Fibroblast of villous mesenchyme (primary cell): ENCODE measurements around the gene ADCY7. TPM values are rescaled to one million over a fixed set of nuclear protein-coding genes. Genes with fewer than 3 reads are reported as not detected.

Experiments used
- DNase-seq: peaks from one replicate; pipeline ENCODE4 v3.0.0-alpha.2; 2010; ENCODE audit warnings: low read depth
- H3K4me3 ChIP-seq: 2 replicates; pipeline ENCODE4 v1.5.1; 2011; ENCODE audit warnings: low read depth, mild to moderate bottlenecking, low read length
- total RNA-seq: library from RNA; depleted of rRNA; stranded (reverse); fragments of >200 nt; gene quantifications from 2 replicates; pipeline ENCODE4 v1.2.3, GENCODE V29; 2012
- TF ChIP-seq, protein P1 (sequence below): IDR thresholded peaks from 2 replicates; pipeline ENCODE4 v1.5.1; 2012; ENCODE audit warnings: low read depth, mild to moderate bottlenecking, low read length; ENCODE audit not compliant: insufficient read depth

Gene ADCY7
- total RNA-seq, 1 donor, result 44.9 TPM

DNA sequence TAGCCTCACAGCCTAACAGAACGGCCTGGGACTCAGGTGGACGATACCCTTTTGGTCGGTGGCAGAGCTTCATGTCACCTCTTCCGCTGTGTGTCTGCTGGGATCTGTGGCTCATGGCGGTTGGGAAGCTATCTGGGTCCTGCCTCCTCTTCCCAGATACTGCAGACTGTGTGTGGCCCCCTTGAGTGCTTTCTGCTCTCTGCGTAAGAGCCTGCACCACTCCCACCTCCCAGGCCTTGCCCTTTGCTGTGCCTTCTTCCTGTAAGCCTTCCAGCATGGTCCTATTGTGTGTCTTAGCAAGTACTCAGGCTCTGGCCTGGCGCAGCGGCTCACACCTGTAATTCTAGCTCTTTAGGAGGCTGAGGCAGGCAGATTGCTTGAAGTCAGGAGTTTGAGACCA lies 17.5 kb upstream of the ADCY7 start:
- H3K4me3 ChIP-seq, result no peak overlapping the region
- DNase-seq, result no peak
- TF ChIP-seq, protein P1, sequence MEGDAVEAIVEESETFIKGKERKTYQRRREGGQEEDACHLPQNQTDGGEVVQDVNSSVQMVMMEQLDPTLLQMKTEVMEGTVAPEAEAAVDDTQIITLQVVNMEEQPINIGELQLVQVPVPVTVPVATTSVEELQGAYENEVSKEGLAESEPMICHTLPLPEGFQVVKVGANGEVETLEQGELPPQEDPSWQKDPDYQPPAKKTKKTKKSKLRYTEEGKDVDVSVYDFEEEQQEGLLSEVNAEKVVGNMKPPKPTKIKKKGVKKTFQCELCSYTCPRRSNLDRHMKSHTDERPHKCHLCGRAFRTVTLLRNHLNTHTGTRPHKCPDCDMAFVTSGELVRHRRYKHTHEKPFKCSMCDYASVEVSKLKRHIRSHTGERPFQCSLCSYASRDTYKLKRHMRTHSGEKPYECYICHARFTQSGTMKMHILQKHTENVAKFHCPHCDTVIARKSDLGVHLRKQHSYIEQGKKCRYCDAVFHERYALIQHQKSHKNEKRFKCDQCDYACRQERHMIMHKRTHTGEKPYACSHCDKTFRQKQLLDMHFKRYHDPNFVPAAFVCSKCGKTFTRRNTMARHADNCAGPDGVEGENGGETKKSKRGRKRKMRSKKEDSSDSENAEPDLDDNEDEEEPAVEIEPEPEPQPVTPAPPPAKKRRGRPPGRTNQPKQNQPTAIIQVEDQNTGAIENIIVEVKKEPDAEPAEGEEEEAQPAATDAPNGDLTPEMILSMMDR, result no peak

DNA sequence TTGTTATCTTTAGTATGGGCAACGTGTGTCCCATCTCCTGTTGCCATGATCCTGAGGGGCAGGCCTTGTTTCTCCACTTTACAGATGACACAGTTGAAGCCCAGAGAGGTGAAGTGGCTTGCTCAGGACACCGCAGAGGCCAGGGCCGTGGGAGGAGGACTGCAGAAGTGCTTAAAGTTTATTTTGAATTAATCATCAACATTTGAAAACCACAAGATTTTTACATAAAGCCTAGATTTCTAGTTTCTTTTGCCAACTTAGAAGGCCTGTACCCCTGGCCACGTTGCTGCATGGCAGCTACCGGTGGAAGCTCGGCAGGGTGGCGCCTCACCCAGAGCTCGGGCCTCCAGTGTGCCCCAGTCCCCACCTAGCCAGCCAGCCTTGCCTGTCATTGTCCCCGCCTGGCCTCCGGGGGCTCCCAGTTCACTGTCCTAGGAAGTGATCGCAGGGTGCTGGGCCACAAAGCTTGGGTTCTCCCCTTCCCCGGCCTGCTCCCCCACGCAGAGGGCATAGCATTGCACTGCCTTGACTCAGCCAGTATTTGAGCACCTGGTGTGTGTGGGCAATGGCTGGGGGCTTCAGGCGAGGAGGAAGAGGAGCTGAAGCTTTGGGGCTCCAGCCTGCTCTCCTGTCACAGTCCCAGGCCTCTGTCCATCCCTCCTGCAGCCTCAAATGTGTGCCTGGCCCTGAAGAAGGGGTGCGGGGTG lies 14.8 kb upstream of the ADCY7 start:
- TF ChIP-seq, protein P1, result no peak
- DNase-seq, result peak; percentile 92
- no peak overlapping the region for H3K4me3 ChIP-seq

DNA sequence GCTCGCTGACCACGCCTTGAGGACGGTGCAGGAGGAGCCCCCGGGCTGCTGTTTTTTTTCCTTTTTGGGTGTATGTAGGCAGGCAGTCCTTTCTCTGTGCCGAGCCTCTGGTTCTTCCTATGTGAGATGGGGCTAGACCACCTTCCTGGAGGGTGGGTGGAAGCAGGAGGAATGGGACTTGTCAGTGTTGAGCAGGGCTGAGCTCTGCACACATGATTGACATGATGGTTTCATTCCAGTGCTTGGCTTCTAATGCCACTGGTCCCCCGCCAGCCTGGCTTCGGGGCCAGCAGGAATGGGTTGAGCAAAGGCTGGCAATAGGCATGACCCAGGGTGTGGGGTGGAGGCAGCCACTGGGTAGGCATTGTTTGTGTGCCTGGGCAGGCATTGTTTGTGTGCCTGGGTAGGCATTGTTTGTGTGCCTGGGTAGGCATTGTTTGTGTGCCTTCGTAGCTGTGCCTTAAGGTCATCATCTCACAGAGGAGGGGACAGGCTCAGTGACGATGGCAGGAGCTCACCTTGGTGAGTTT lies 14.2 kb upstream of the ADCY7 start:
- no peak overlapping the region for H3K4me3 ChIP-seq
- TF ChIP-seq, protein P1, result no peak
- no peak for DNase-seq

DNA sequence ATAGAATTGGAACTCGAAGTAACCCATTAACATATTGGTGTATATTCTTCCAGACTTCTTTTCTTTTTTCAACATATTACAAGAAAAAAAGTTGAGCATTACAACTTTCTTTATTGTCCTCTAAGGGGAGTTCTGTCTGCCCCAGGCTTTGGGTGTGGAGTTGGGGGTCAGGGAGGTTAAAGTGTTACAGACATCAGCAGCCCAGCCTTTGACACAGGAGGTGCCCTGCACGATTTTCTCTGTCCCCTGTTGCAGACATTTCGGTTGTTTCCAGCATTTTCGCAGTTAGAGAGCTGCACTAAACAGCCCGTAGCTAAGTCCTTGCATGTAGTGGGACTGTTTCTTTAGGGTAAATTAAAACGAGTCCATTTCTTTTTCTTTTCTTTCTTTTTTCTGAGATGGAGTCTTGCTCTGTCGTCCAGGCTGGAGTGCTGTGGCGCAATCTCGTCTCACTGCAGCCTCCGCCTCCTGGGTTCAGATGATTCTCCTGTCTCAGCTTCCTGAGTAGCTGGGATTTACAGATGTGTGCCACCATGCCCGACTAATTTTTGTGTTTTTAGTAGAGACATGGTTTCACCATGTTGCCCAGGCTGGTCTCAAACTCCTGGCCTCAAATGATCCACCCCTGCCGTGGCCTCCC lies 13.4 kb upstream of the ADCY7 start:
- H3K4me3 ChIP-seq, result no peak overlapping the region
- no peak for DNase-seq
- TF ChIP-seq, protein P1, result no peak

DNA sequence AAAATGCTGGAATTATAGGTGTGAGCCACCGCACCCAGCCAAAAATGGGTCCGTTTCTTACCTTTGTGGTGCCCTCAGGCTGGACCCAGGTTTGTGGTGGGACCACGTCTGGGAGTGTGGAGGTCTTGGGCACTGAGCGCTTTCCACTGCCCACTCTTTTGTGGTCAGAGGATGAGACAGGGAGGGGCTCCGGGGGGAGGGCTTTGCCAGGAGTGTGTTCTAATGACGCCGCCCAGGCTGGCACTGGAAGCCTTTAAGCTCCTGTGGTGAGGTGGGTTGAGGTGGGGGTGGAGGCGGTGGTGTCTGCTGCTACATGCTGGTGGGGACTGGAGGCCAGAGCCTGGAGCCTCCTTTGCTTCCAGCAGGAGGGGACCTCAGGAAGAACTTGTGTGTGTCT lies 12.8 kb upstream of the ADCY7 start:
- TF ChIP-seq, protein P1, result no peak
- DNase-seq, result no peak
- no peak overlapping the region for H3K4me3 ChIP-seq

DNA sequence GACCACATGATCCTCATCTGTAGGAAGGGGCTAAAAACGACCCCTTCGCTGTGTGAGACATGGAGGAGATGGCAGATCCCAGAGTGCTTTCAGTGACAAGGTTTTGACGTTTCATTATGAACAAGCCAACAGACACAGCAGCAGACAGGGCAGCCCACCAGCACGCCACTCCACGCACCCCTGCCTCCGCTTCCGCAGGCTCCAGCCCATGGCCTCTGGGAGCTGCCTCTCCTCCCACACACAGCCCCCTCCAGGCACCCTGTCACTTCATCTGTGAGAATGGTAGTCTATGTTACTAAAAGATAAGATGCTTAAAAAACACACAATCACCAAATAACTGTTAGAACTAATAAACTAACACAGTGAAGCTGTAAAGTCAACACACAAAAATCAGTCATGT lies 12.3 kb upstream of the ADCY7 start:
- DNase-seq, result no peak
- H3K4me3 ChIP-seq, result no peak overlapping the region
- TF ChIP-seq, protein P1, result no peak
